MM.1S (cell line): ENCODE data around the gene WDR41.
"Not testable (repeated sequence)": the region's sequence is repeated elsewhere in the genome, so short reads cannot be mapped to it uniquely, and the experiment has no call there.

ENCODE experiments used
- DNase-seq: peaks from one replicate; pipeline ENCODE4 v3.0.0-alpha.2; 2015
- H2AFZ ChIP-seq: fragments of 300-600 bp; sonication (generic); 2 replicates; pipeline ENCODE4 v1.6.0; 2016; ENCODE audit warnings: antibody characterized with exemption, low read length
- H3F3A ChIP-seq: fragments of 300-600 bp; sonication (generic); 2 replicates; pipeline ENCODE4 v1.6.1; 2016; ENCODE audit warnings: mild to moderate bottlenecking, antibody characterized with exemption, low read length, moderate library complexity, mixed read lengths; ENCODE audit not compliant: insufficient read depth
- H3K27ac ChIP-seq: fragments of 300-600 bp; sonication (generic); 2 replicates; pipeline ENCODE4 v1.5.1; 2016; ENCODE audit warnings: mild to moderate bottlenecking, low read length
- H3K27me3 ChIP-seq: fragments of 300-600 bp; sonication (generic); replicated peaks from 2 replicates; pipeline ENCODE4 v1.6.0; 2016; ENCODE audit warnings: low read length; ENCODE audit not compliant: insufficient read depth
- H3K36me3 ChIP-seq: fragments of 300-600 bp; sonication (generic); replicated peaks from 2 replicates; pipeline ENCODE4 v1.6.1; 2016; ENCODE audit warnings: mild to moderate bottlenecking, low read length, mixed read lengths; ENCODE audit not compliant: insufficient read depth
- H3K4me1 ChIP-seq: fragments of 300-600 bp; sonication (generic); 2 replicates; pipeline ENCODE4 v1.6.1; 2016; ENCODE audit warnings: low read length, mixed read lengths
- H3K4me2 ChIP-seq: fragments of 300-600 bp; sonication (generic); 2 replicates; pipeline ENCODE4 v1.6.0; 2016; ENCODE audit warnings: low read depth, low read length
- H3K4me3 ChIP-seq: fragments of 300-600 bp; sonication (generic); 2 replicates; pipeline ENCODE4 v1.5.1; 2016; ENCODE audit warnings: low read length, mixed read lengths
- H3K79me2 ChIP-seq: fragments of 300-600 bp; sonication (generic); 2 replicates; pipeline ENCODE4 v1.6.1; 2016; ENCODE audit warnings: mixed run types, low read length, mixed read lengths
- H3K9ac ChIP-seq: fragments of 300-600 bp; sonication (generic); 2 replicates; pipeline ENCODE4 v1.6.1; 2016; ENCODE audit warnings: low read length, mixed read lengths
- H3K9me2 ChIP-seq: fragments of 300-600 bp; sonication (generic); replicated peaks from 2 replicates; pipeline ENCODE4 v1.6.1; 2016; ENCODE audit warnings: mild to moderate bottlenecking, low read length, mixed read lengths; ENCODE audit not compliant: insufficient read depth
- H3K9me3 ChIP-seq: fragments of 300-600 bp; sonication (generic); replicated peaks from 2 replicates; pipeline ENCODE4 v1.6.1; 2016; ENCODE audit warnings: mild to moderate bottlenecking, low read length, mixed read lengths; ENCODE audit not compliant: insufficient read depth
- H4K20me1 ChIP-seq: fragments of 300-600 bp; sonication (generic); 2 replicates; pipeline ENCODE4 v1.6.1; 2016; ENCODE audit warnings: mild to moderate bottlenecking, low read length, moderate library complexity, mixed read lengths; ENCODE audit not compliant: insufficient read depth
- EZH2 ChIP-seq: fragments of 300-600 bp; sonication (generic); optimal IDR thresholded peaks from 2 replicates; pipeline ENCODE3; 2017; ENCODE audit warnings: low read depth, mild to moderate bottlenecking, antibody characterized with exemption, low read length, mixed read lengths
- EZH2phosphoT487 ChIP-seq: fragments of 300-600 bp; sonication (generic); IDR thresholded peaks from 2 replicates; pipeline ENCODE4 v1.6.1; 2018; ENCODE audit warnings: antibody characterized with exemption, low read length
- TF ChIP-seq, protein P1 (sequence below): fragments of 300-600 bp; sonication (generic); IDR thresholded peaks from 2 replicates; pipeline ENCODE4 v1.5.1; 2016; ENCODE audit warnings: antibody characterized with exemption, low read length, mixed read lengths

WDR41 gene

DNA sequence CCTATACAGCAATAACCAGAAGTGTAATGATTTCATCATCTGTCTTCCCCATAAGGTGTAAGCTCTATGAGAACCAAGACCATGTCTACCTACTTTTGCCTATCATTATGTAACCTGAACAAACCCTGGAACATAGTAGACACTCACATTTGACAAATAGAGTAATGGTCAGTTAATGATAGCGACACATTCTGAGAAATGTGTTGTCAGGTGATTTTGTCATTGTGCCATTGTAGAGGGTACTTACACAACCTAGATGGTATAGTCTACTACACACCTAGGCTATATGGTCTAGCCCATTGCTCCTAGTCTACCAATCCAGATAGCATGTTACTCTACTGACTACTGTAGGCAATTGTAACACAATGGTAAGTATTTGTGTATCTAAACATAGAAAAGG, 22.3 kb upstream of the WDR41 start:
- H3F3A ChIP-seq: no peaks in the 10 kb centered on the region
- TF ChIP-seq, protein P1, sequence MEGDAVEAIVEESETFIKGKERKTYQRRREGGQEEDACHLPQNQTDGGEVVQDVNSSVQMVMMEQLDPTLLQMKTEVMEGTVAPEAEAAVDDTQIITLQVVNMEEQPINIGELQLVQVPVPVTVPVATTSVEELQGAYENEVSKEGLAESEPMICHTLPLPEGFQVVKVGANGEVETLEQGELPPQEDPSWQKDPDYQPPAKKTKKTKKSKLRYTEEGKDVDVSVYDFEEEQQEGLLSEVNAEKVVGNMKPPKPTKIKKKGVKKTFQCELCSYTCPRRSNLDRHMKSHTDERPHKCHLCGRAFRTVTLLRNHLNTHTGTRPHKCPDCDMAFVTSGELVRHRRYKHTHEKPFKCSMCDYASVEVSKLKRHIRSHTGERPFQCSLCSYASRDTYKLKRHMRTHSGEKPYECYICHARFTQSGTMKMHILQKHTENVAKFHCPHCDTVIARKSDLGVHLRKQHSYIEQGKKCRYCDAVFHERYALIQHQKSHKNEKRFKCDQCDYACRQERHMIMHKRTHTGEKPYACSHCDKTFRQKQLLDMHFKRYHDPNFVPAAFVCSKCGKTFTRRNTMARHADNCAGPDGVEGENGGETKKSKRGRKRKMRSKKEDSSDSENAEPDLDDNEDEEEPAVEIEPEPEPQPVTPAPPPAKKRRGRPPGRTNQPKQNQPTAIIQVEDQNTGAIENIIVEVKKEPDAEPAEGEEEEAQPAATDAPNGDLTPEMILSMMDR: no peak
- TF ChIP-seq EZH2phosphoT487 (no peak), EZH2 (no peak)
- H2AFZ ChIP-seq: no peak overlapping the region
- H3K36me3 ChIP-seq: no peaks in the 10 kb centered on the region
- no peak overlapping the region for H3K27ac ChIP-seq
- H3K9me3 ChIP-seq: no peaks in the 10 kb centered on the region
- H3K27me3 ChIP-seq: no peaks in the 10 kb centered on the region
- no peak overlapping the region for H3K9ac ChIP-seq
- H4K20me1 ChIP-seq: no peaks in the 10 kb centered on the region
- H3K4me3 ChIP-seq: no peak overlapping the region
- H3K4me2 ChIP-seq: no peak overlapping the region
- H3K79me2 ChIP-seq: no peaks in the 10 kb centered on the region
- H3K4me1 ChIP-seq: no peaks in the 10 kb centered on the region
- no peak for DNase-seq
- H3K9me2 ChIP-seq: no peaks in the 10 kb centered on the region

GRCh38 chr5:77513321-77513720, 21.2 kb upstream of the WDR41 start:
- no peaks in the 10 kb centered on the region for H4K20me1 ChIP-seq
- no peak overlapping the region for H3K4me3 ChIP-seq
- no peaks in the 10 kb centered on the region for H3K9me2 ChIP-seq
- H3K79me2 ChIP-seq: no peaks in the 10 kb centered on the region
- no peak overlapping the region for H3K9ac ChIP-seq
- no peaks in the 10 kb centered on the region for H3K36me3 ChIP-seq
- H3K27me3 ChIP-seq: no peaks in the 10 kb centered on the region
- H2AFZ ChIP-seq: no peak overlapping the region
- no peaks in the 10 kb centered on the region for H3F3A ChIP-seq
- no peak overlapping the region for H3K4me2 ChIP-seq
- TF ChIP-seq, protein P1: no peak
- TF ChIP-seq EZH2phosphoT487 (no peak), EZH2 (no peak)
- no peak for DNase-seq
- no peaks in the 10 kb centered on the region for H3K4me1 ChIP-seq
- H3K9me3 ChIP-seq: no peaks in the 10 kb centered on the region
- H3K27ac ChIP-seq: no peak overlapping the region

GRCh38 chr5:77501132-77501531, 9.0 kb upstream of the WDR41 start:
- H3F3A ChIP-seq, H3K4me1 ChIP-seq, H3K4me3 ChIP-seq, H3K27ac ChIP-seq, H3K4me2 ChIP-seq, H3K27me3 ChIP-seq, H3K79me2 ChIP-seq, H4K20me1 ChIP-seq, H3K9me2 ChIP-seq, H3K9ac ChIP-seq, DNase-seq, H2AFZ ChIP-seq, H3K36me3 ChIP-seq, H3K9me3 ChIP-seq: not testable (repeated sequence)

DNA sequence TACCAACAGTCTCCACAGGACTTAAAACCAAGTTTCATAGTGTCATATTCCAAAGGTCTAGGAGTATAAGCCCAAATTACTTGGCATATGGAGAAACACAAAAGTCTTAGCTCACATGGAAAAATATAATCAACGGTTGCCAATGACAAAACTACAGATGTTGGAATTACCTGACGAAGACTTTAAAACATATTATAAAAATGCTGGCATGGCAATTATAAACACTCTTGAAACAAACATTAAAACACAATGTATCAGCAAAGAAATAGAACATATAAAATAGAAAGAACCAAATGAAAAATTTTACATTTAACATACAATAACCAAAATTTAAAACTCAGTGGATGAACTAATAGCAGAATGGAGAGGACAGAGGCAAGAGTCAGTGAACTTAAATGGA, 7.9 kb upstream of the WDR41 start:
- no peak for DNase-seq
- Histone ChIP-seq H3K27me3 (no peaks in the 10 kb centered on the region), H3K9me2 (no peaks in the 10 kb centered on the region), H3K79me2 (no peaks in the 10 kb centered on the region), H3K9ac (no peak overlapping the region), H3K4me1 (peaks cover 2% of the 10 kb centered on the region; the same call in 1 of the 2 replicates), H3K4me2 (no peak overlapping the region), H3K27ac (no peak overlapping the region), H4K20me1 (no peaks in the 10 kb centered on the region), H3K9me3 (no peaks in the 10 kb centered on the region), H3K4me3 (no peak overlapping the region), H3K36me3 (no peaks in the 10 kb centered on the region), H2AFZ (no peak overlapping the region), H3F3A (no peaks in the 10 kb centered on the region)
- TF ChIP-seq EZH2: no peak
- TF ChIP-seq, protein P1: no peak
- no peak for TF ChIP-seq EZH2phosphoT487
